GM18520 (cell line): ENCODE results near the gene SLC43A2.
"Not testable (repeated sequence)": the region's sequence is repeated elsewhere in the genome, so short reads cannot be mapped to it uniquely, and the experiment has no call there.

Experiments
- ATAC-seq: cut with Tn5 transposase; IDR thresholded peaks from one replicate; pipeline ENCODE4 v1.9.1; 2021; ENCODE audit not compliant: unreplicated experiment

Gene SLC43A2

DNA sequence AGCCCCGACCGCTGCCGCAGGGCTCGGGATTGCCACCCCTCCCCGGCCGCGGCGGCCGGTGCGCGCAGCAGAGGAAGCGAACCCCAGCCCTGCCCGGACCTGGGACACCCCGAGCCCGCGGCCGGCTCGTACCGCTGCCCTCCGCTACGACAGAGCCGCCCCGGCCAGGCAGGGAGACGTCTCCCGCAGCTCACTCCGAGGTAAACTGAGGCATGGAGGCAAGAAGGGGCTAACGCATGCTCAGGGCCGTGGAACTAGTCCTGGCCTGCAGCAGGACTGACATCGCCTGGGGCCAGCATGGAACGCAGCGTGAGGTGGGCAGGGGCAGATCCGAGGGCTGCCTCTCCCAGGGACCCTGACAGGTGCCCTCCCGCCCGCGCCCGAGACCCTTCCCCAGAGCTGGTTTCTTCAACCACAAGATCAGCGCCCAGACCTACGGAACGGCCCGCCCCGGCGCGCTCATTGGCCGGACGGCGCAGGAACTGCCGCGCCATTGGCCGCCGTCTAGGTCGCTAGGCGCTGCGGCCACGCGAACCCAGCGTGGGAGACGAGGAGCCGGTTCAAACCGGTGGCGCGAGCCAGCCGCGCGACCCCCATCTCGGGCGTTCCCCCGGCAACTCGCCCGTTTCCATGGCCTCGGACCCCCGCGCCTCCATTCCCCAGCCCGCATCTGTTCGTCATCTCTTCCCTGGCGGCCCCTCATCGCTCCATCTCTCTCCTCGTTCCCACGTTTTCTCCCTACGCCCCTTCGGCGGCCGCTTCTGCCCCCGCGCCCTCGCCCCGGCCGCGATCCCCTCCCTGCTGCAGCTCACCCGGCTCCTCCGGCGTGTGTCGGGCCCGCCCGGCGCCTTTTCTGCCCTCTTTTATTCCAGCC is at the start of gene SLC43A2:
SLC43A2 (minus strand) TSS at position 853 of the 874 bp plus-strand sequence. CDS start 960 bp downstream, outside the sequence.
- peak; percentile 32 for ATAC-seq

DNA sequence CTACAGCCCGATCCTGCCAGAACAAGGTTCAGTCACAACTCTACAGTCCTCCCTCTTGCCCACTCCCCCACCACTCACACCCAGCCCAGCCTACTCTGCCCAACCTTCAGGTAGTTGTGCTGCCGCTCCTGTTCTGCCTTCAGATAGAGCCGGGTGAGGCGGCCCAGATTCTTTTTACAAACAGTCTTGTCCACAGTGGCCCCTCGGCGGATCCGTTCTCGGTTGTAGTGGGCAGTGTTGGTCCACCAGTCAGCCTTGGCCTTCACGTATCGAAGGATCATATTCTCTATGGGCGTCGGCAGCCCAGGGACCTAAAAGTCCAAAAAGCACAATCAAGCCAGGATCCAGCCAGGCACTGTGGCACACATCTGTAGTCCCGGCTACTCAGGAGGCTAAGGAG is 47.8 kb upstream of the SLC43A2 start:
- ATAC-seq: no peak

DNA sequence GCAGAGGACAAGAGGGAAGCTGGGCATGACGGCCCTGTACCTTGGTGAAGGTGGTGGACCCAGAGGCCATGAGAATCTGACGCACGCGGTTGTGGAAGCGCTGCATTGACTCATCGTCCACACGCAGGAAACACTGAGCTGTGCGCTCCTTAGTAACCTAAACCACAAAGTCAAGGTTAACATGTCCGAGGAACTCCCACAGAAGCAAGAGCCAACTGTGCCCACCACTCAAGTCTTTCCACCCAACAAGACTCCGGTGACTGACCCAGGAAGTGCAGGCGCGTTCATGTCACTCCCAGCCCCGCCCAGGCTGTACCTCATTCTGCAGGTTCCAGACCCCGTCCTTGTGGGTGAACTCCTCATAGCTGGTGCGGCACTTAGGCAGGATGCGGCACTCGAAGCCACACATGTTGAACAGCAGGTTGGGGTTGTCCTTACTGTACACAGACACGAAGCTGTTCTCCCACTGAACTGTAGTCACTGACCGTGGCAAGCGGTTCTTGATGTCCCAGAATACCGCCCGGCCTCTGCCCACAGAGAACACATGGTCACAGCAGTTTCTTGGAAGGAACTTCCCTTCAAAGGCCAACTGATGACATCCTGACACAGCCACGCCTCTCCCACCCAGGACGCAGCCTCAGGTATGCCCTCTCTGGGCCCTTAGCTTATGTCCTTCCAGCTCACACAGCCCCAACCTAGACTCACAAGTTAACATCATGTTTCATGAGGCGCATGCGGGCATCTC is 44.6 kb upstream of the SLC43A2 start:
- ATAC-seq: no peak

DNA sequence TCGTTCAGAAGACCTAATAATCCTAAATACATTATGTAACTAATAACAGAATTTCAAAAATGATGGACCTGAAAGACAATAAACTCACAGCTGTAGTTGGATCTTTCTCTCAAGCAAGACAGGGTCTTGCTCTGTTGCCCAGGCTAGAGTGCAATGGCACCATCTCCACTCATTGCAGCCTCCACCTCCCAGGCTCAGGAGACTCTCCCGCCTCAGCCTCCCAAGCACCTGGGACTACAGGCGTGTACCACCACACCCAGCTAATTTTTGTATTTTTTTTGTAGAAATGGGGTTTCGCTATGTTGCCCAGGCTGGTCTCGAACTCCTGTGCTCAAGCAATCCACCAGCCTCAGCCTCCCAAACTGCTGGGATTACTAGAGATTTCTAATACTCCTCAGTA is 35.3 kb upstream of the SLC43A2 start:
- not testable (repeated sequence) for ATAC-seq

DNA sequence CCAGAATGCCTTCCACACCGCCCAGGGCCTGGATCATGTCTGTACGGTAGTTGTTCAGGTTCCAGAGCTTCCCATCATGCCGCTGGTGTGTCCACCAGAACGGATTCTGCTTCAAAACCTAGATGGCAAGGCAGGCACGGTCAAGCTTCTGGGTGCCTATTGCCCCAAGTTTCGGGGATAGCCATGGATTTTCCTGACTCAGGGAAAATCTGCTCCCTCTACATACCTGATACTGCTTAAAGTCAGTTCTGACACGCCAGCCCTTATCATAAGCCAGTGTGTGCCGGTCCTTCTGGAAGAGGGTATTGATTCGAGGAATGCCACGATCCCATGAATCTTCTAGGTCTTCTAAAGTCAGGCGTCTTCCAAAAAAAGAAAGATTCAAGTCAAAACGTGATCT is 32.4 kb upstream of the SLC43A2 start:
- no peak for ATAC-seq

DNA sequence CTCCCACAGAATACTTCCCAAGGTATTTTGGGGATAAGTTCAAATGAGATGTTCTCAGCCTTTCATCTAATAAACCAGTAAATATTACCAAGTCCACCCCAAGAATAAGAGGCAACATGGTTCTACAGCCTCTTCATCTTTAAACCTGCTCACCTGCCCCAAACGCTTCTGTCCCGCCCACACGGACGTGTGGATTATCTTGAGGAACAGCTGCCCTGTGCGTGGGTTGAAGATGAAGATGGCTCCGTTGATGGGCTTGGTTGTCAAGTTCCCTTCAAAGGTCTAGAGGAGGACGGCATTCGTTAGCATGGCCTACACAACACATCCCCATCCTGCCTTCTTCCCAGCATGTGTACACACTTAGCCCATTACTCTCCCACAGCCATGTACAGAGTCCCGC is 29.5 kb upstream of the SLC43A2 start:
- ATAC-seq: no peak

DNA sequence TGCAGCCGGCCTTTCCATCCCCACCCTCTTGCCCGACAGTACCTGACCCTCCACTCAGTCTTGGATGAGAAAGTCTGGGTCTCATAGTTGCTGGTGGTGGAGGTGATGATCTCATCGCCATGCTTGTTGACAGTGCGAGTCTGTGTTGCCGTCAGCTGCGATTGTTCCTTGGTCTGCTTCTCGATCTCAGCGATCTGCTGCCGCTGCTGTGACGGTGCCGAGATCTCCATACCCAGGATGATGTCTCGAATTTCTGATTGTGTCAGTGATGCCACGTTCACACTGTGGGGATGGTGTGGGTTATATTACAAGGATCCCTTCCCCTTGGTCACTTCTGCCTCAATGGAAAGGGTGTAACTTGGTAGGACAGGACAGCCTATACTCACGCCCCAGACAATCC is 25.1 kb upstream of the SLC43A2 start:
- ATAC-seq: no peak

DNA sequence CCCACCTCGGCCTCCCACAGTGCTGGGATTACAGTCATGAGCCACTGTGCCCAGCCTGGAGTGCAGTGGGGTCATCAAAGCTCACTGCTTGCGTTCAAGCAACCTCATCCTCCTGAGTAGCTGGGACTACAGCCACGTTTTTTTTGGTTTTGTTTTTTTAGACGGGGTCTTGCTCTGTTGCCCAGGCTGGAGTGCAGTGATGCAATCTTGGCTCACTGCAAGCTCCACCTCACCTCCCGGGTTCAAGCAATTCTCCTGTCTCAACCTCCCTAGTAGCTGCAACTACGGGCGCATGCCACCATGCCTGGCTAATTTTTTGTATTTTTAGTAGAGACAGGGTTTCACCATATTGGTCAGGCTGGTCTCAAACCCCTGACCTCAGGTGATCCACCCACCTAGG is 24.2 kb upstream of the SLC43A2 start:
- ATAC-seq: not testable (repeated sequence)

DNA sequence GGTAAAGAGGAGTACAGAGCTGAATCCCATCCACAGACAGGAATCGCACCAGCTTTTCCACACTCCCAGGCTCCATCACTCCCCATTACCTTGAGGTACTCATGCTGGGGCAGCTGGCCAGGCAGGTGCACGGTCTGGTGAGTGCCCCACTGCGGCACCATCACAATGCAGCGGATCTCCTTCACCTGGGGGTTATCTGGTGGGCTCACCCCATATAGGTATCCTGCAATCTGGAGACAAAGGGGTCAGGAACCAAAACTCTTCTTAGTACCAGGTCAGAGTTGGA is 22.9 kb upstream of the SLC43A2 start:
- no peak for ATAC-seq

DNA sequence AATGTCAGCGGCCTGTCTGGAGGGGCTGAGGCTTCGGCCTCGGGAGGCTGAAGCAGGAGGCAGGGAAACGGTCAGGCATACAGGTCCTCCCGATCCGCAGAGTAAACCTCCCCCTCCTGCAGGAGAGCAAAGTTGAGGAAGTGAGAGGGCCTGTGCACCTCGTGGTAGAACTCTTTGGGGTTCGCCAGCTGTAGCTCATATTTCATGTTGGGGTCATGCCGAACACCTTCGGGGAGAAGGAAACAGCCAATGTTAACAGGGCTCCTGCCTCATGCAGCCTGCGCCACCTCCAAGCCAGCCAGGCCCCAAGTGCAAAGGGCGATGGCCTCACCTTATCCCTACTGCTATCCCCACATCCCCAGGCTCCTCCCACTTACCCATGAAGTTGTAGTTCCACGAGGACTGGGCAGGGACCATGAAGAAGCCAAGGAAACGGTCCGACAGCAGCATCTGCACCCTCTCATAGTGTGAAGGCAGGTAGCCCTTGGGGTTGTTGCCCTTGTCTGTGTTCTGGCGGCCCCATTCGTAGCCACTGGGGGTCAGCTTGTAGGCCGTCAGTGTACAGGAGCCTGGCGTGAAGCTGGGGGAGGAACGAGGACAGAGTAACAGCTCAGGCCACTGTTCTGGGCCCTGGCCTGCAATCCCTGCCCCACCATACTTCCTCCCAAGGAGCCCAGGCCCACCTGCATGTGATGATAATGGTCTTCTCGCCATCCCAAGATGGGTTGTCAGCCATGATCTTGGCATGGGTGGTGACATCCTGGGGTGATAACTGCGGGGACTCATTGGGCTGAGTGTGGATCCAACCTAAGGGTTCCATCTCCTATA is 22.3 kb upstream of the SLC43A2 start:
- no peak for ATAC-seq

DNA sequence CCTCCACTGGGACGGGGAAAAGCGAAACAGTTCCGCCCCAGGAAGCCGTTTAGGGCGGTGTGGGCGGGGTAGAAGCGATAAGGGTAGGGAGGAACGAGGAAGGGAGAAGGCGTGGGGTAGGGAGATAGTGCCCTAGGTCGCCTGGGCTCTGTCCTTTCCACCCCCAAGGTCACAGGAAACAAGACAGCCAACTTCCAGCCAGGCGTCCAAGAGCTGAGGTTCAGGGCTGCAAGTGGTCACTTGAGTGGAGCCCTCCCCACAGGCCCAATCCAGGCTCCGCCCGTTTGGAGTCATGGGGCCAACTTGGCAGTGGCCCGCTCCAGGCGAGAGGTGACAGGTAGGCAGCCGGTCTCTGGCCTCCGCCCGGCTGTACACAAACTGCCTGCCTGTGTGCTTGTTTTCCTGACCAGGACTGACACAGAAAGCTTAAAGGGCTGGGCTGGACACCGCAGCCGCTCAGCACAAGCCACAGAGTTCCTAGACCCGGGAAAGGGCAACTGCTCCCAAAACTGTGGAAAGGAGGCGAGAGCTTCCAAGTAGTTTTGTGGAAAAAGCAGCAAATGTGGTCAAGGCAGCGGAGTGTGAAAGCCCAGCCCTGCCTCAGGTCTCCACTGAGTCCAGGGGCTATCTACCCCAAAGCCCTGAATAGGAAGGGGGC is 21.3 kb upstream of the SLC43A2 start, which contains the start of gene RILP:
RILP (minus strand) TSS at position 23 of the 658 bp plus-strand sequence. CDS start 62 bp downstream, outside the sequence.
- no peak for ATAC-seq

DNA sequence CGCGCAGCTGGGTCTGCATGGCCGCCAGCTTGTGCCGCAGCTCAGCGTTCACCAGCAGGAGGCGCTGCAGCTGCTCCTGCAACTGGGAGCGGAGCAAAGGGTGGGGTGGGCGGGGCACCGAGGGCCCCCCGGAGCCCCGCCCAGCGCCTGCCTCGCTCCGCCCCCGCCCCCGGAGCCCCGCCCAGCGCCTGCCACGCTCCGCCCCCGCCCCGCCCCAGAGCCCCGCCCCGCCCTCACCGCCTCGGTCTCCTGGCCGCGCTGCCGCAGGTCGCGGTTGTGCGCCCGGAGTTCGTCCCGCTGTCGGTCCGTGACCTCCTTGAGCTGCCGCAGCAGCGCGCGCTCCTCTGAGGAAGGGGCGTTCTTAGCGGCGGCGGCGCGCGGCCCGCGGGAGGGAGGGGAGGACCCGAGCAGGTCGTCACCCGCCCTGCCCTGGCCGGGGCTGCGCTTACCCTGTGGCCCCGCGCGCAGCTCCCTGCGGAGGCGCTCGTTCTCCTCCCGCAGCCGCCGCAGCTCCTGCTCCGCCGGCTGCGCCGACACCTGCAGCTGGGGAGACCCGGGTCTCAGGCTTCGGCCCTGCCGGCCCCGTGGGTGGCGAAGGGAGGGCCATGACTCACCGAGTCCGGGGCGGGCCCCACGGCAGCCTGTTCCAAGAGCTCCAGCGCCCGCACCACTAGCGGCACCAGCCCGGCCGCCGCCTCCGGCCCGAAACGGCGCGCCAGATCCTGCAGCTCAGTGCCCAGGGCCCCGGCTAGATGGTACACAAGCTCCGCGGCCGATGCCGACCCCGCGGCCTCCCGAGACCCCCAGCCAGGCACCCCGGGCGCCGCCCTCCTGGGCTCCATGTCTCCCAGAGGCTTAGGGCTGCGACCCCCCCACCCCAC is 20.6 kb upstream of the SLC43A2 start:
- ATAC-seq: peak; percentile 51

DNA sequence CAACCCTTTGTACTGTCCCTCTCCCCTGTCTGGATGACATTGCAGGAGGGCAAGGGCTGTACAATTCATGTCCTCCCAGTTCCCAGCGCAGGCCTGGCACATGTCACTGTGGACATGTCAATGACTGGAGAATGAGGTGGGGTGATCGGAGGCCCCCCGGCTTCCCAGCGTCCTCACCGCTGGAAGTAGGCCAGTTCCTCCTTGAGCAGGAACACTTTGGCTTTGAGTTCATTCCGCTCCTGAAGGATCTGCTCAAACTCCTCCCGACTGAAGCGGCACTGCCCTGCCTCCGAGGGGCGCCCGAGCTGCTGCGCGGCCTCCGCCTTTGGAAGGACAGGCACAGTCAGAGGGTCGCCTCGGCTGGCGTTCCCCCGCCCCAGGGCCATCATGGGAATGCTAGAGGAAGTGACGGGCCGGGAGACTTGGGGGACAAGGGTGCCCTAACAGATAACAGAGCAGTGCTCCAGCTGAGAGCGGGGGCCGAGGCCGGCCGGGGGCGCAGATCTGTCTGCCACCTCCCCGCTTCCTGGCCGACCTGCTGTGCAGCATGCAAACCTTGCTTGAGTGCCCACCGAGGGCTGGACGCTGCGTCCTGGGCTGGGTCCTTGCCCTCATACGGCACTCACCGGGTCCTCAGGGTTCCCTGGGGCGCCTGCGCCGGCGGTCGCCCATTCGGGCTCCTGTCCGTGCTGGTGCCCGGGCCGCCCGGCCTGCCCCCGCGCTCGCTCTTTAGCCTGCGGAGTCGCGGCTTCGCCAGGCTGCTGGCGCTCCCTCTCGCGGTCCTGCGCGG is 19.7 kb upstream of the SLC43A2 start:
- ATAC-seq: peak; percentile 19

DNA sequence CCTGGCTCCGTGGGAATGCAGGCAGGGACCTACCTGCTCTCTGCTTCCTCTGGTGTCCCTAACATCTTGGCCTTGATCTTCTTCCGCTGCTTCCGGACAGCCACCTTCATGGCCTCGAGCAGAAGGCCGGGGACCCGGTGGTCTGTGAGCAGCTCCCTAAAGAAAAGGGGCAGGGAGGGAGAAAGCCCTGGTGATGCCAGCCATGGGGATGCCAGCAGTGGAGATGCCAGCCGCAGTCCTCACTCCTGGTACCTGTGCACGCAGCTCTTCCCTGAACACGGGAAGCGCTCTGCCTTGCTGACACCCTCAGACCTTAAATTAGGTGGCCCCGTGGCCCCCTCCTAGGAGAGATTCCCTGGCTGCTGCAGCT is 19.2 kb upstream of the SLC43A2 start:
- ATAC-seq: no peak

DNA sequence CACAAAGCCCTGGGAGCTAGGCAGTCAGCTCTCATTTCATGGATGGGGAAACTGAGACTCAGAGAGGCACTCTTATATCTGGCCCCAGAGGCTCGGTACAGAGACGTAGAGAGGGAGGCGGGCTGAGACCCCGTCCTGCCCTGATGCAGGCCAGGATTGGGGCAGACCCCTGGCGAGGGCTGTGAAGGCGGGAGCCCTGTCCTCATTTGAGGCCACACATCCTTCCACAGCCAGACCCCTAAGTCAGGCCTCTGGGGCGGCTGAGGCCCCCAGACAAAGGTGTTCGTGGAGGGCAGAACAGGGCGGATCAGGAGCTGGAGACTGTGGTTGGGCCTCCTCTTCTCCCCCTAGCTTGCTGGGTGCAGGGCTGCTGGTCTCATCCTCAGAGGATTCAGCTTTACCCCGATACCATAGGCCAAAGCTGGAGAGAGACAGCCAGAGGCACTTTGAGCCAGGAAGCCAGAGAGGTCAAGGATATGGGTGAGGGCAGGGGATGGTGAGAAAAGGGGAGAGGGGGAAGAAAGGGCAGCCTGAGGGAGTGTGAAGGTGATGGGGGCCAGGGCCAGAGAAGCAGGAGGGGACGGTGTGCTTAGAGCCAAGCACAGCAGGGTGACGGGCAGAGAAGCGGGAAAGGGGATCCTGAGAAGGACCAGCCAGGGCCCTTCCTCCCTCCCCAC is 17.7 kb upstream of the SLC43A2 start:
- no peak for ATAC-seq

DNA sequence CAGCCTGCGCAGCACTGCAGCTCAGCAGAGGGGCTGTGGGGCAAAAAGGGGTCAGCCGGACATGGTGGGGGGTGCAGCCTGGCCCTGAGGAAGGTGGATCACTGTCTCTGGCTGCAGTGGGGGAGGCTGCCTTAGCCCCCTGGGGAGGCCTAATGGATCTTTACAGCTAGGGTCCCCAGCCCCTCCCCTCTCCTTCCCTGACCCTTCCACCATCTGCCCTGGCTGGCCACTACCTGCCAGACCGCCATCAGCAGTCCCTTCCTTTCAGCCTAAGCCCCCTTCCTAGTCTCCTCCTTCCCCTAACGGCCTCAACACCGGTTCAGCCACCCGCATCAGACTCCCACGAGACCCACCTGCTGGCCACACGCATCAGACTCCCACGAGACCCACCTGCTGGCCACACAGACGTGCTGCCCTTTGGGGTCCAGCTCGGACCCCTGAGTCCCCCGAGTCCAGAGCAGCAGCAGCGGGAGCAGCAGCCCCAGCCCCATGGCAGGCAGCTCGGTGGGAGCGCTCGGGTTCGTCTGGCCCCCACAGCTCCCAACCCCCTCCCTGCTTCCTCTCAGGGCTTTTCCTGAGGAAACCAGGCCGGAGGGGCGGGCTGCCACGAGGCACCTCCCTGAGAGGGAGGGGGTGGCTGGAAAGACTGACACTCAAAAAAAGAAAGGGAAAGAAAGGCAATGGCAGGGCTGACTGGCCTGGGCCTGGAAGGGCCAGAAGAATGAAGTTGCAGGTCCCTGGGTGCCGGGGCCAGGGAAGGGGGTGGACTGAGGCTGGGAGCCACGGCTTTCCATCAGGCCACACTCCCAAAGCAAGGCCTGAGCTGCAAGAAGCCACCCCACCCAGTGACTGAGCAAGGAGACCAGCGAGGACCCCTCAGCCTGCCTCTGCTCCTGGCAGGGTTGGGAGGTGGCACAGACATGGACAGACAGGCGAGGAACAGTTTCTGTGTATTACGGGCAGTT is 16.9 kb upstream of the SLC43A2 start, which contains the start of gene SCARF1:
SCARF1 (minus strand) TSS at position 526 of the 965 bp plus-strand sequence; CDS start at position 491, 35 bp downstream.
- ATAC-seq: no peak

DNA sequence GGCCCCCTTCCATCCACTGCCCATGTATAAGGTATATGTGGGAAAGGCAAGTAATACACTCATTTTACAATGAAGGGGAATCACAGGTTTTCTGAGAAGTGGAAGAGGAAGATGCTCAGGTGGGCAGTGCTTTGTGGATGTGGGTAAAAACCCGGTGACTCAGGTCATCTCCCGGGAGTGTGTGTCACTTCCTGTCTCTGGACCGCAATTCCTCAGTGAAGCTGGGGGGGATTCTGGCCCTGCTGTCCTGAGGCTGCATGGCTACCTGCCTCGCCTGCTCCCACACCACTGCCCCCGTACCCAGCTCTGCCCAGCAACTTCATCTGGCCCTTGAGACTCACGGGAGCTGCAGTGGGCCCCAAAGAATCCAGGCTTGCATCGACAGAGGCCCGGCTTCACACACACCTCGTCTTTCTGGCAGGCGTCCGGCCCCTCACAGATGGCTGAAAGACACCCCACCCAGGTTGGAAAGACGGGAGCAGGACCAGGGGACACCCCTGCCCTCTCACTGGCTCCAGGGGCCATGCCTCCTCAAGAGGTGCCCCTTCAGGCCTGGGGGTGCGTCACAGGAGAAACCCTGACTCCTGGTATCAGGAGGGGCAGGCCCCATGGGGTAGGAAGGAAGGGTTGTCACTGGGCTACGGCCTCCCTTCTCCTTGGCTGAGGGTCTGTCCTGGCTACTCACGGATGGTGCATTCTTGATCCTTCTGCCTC is 16.0 kb upstream of the SLC43A2 start:
- ATAC-seq: no peak
